ENCODE data around the gene PTPRN2.

- TF ChIP-seq, protein P1, sequence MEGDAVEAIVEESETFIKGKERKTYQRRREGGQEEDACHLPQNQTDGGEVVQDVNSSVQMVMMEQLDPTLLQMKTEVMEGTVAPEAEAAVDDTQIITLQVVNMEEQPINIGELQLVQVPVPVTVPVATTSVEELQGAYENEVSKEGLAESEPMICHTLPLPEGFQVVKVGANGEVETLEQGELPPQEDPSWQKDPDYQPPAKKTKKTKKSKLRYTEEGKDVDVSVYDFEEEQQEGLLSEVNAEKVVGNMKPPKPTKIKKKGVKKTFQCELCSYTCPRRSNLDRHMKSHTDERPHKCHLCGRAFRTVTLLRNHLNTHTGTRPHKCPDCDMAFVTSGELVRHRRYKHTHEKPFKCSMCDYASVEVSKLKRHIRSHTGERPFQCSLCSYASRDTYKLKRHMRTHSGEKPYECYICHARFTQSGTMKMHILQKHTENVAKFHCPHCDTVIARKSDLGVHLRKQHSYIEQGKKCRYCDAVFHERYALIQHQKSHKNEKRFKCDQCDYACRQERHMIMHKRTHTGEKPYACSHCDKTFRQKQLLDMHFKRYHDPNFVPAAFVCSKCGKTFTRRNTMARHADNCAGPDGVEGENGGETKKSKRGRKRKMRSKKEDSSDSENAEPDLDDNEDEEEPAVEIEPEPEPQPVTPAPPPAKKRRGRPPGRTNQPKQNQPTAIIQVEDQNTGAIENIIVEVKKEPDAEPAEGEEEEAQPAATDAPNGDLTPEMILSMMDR (IDR thresholded peaks at IDR 0.05), result no peak
- TF ChIP-seq POLR2A (IDR thresholded peaks at IDR 0.05) (no peak), EP300 (IDR thresholded peaks at IDR 0.05) (no peak)
Measured at GRCh38 chr7:157797361-157797760, 790.3 kb downstream of the PTPRN2 start.
